ENCODE measurements around the gene TMEM163.

- TF ChIP-seq CTCF (IDR thresholded peaks at IDR 0.05; ENCODE audit: insufficient read depth, low read depth, low read length) (no peak), EZH2 (IDR thresholded peaks at IDR 0.05; ENCODE audit: insufficient read depth, low read length) (no peak)
Measured at GRCh38 chr2:134630504-134631159, 88.2 kb downstream of the TMEM163 start.

Measured in astrocyte (in vitro differentiated cells and primary cell).